ENCODE results near the gene GPX5.
"Not testable (repeated sequence)": the region's sequence is repeated elsewhere in the genome, so short reads cannot be mapped to it uniquely, and the experiment has no call there.

Gene GPX5

GRCh38 chr6:28512387-28512786 lies 13.3 kb upstream of the GPX5 start:
- DNase-seq (ENCODE audit: low read depth in 2 of 2), result not testable (repeated sequence)

DNA sequence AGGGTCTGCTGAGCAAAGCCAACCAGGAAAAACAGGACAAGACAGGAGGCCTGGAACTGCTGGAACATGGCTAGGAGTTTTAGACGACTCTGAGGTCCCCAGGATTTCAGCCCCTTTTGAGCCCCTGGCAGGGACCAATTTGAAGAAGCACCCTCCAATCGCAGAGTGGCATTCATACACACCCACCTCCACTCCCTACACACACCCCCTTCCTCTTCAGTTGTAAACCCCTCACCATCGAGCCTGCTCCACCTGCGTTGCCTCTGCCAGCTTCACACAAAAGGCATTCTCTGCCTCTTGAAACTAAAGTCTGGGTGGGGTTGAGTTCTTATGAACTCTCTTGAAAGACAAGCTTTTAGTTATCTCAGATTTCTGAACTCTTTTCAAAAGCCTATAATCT lies 10.0 kb upstream of the GPX5 start, which contains the start of gene GPX6:
TSS of gene GPX6 (minus strand) at position 118 of the 400 bp plus-strand sequence. CDS start at position 68, 50 bp downstream.
- no peak for DNase-seq (ENCODE audit: low read depth in 2 of 2)

DNA sequence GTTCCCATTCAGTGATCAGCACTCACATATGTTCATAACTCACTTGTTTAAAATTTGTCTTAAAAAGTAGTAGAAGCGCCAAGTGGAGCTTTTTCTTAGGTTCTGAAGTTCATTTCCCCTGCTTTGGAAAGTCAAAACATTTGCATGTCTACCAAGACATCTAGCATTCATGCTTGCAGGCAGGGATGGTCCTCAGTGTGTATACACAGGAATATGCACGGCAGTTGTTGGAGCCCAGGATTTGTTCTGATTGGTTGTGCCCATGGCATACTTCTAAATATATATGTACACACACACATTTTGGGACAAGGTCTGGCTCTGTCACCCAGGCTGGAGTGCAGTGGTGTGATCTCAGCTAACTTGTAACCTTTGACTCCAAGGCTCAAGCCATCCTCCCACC lies 7.7 kb upstream of the GPX5 start:
- DNase-seq (ENCODE audit: low read depth in 2 of 2), result no peak

DNA sequence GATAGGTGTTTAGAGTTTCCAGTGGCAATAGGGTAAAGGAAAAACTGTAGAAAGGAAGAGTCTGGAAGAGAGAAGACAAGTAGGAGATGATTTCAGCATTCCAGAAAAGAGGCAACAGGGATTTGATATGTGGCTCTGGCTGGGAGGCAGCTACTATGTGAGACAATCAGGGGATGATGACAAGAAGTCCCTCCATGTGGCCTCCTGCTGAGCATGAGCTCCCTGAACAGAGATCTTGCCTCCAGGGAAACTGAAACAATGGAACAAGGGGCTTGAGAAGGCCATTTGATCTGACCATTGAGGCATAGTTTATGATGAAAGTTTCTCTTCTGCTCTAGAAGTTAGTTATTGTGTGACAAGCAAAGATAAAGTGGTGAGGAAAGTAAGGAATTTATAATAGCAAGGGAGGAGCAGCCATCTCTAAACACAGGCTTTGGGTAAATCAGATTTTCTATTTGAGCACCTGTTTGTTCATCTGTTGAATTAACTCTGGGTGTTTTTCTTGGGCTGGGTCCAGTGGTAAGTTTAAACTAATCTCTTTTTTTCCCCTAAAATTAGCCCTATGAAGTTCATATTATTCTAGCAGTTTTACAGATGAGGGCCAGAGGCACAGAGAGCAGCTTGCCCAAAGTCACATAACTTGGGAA lies 3.0 kb upstream of the GPX5 start:
- DNase-seq (ENCODE audit: low read depth in 2 of 2), result no peak

- DNase-seq (ENCODE audit: low read depth in 2 of 2), result peak in 1 of 2 donors; percentile 17
These were observed 2.4 kb upstream of the GPX5 start for GRCh38 chr6:28523241-28523622.

DNA sequence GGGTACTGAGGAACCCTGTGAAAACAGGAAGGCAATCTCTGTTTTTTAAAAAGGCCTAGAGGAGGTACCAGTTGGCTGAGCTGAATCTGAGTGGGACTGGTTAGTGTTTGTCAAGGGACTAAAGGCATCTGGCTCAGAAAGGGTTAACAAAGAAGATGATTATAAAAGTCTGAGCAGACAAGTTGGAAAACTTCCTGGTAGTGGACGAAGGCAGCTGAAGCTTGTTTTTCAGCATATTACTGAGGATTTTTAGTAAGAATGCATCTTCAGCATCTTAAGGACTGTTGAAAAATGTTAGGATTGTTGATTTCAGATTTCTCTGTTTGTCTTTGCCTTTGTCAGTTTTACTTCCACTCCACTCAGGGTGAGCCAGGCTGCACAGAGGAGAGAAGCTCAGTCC lies 5.1 kb downstream of the GPX5 start:
- no peak for DNase-seq (ENCODE audit: low read depth in 2 of 2)

GRCh38 chr6:28531479-28532128 lies 5.9 kb downstream of the GPX5 start:
- DNase-seq (ENCODE audit: low read depth in 2 of 2), result no peak

DNA sequence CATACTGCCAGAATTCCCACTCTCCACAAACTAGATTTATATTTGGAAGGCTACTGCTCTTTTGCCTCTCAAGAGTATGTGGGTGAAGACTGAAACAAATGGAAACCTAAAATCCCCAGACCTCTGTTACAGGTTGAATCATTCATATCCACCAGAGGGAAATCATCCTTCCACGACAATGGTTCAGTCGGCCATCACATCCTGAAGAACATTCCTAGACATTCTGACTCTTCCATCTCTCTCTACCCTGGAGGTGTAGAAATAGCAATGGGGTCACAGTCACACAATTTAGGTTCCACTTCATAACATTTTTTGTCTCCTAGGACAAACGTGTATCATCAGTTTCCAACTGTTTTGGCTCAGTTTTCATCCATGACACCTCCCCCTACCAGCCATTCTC lies 8.6 kb downstream of the GPX5 start:
- DNase-seq (ENCODE audit: low read depth in 2 of 2), result no peak

DNA sequence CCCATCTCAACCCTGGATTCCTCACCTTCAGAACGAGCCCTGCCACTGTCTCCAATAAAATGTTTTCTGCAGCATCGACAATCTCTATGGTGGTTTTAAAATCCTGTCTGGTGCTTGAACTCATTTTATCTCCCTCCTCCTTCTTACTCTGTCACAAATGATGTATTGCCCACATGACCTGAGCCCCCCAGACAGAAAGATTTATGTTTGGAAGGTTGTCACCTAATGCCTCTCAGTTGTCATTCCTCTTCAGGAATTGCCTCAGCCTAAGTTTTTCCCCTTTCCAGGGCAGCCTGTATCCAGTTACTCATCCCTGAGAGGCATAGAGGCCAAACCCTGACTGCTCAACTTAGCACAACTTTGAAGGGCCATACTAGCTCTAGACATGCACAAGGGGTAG lies 9.2 kb downstream of the GPX5 start:
- no peak for DNase-seq (ENCODE audit: low read depth in 2 of 2)

- DNase-seq (ENCODE audit: low read depth in 2 of 2), result no peak
These were observed 11.4 kb downstream of the GPX5 start for GRCh38 chr6:28537065-28537464.

GRCh38 chr6:28537509-28538140 lies 11.9 kb downstream of the GPX5 start:
- no peak for DNase-seq (ENCODE audit: low read depth in 2 of 2)

- no peak for DNase-seq (ENCODE audit: low read depth in 2 of 2)
These were observed 16.3 kb downstream of the GPX5 start for GRCh38 chr6:28541996-28542395.

- DNase-seq (ENCODE audit: low read depth in 2 of 2), result peak; percentile 12 to 35
These were observed 17.0 kb downstream of the GPX5 start for GRCh38 chr6:28542440-28543296.

DNA sequence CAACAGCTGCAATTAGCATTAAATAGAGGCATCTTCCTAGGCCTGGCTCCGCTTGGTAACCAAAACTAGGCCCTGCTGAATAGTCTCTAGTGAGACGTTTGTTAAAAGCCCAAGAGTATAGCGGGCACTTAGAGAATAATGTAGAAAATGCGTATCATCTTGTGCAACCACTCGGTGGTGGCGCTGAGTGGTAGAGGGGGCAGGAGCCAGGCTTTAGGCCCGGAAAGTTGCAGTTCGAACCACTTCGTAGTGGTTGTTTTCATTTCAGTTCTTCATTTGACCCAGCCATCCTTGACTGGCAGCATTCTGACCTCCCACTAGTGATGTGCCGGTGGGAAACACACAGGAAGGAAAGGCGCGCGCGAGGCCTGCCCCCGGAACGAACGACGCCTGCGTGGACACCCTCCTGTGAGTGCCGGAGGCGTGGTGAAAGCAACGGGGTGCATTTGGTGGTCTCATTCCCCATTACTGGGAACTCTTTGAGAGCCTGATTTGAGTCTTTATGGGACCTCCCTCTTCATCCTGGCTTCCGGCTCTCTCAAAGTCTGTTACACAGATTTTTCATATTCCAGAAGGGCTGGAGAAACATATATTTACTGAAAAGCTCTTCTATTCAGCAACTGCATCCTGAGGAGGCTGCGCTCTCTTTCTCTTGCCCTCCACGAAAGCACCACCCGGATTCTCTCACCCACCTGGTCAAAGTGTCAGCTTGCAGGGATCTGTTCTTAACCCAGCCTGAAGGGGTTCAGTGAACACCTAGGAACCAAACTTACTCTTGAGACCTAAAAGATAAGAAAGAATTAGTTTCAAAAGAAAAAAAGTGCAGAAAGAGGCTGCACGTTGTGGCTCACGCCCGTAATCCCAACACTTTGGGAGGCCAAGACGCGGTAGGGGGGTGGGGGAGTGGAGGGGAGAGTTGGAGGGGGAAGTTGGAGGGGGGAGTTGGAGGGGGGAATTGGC lies 18.2 kb downstream of the GPX5 start:
- peak in 1 of 2 donors; percentile 10 for DNase-seq (ENCODE audit: low read depth in 2 of 2)

GRCh38 chr6:28545955-28546354 lies 20.3 kb downstream of the GPX5 start:
- no peak for DNase-seq (ENCODE audit: low read depth in 2 of 2)

- DNase-seq (ENCODE audit: low read depth in 2 of 2), result not testable (repeated sequence)
These were observed 21.3 kb downstream of the GPX5 start for GRCh38 chr6:28547003-28547402.

- DNase-seq (ENCODE audit: low read depth in 2 of 2), result no peak
These were observed 26.4 kb downstream of the GPX5 start for GRCh38 chr6:28551891-28552666.

GRCh38 chr6:28553384-28553985 lies 27.8 kb downstream of the GPX5 start:
- DNase-seq (ENCODE audit: low read depth in 2 of 2), result no peak

GRCh38 chr6:28553986-28554881 lies 28.6 kb downstream of the GPX5 start:
- no peak for DNase-seq (ENCODE audit: low read depth in 2 of 2)
